OCI-LY7 (cell line): ENCODE results near the gene PHB1. TPM values are rescaled to one million over a fixed set of nuclear protein-coding genes. Genes with fewer than 3 reads are reported as not detected.

Source experiments
- BruUV-seq: library from RNA; stranded (reverse); fragments of 400-500 nt; replicated peaks from 2 replicates; lab custom pipeline; 2021; lab: Mats Ljungman, UMichigan
- CTCF ChIA-PET: fragments of 300-600 bp; sonication (Branson Sonifier 250); formaldehyde crosslinking; loops from one replicate; lab custom pipeline; 2022; ENCODE audit warnings: antibody characterized with exemption; ENCODE audit not compliant: unreplicated experiment; lab: Charles Lee
- POLR2A ChIA-PET: fragments of 300-600 bp; sonication (Branson Sonifier 250); formaldehyde crosslinking; loops from one replicate; lab custom pipeline; 2022; ENCODE audit warnings: antibody characterized with exemption; lab: Charles Lee
- DNase-seq: peaks from one replicate; pipeline ENCODE4 v3.0.0-alpha.2; 2015; ENCODE audit warnings: low spot score
- H2AFZ ChIP-seq: fragments of 200-600 bp; sonication (generic), shearing (Covaris generic); 2 replicates; pipeline ENCODE4 v1.6.1; 2014; ENCODE audit warnings: mild to moderate bottlenecking, antibody characterized with exemption, low read length, moderate library complexity
- H3K27ac ChIP-seq: fragments of 200-600 bp; sonication (generic); 2 replicates; pipeline ENCODE4 v1.5.1; 2014; ENCODE audit warnings: mixed run types, low read depth, mild to moderate bottlenecking, moderate library complexity, low read length, inconsistent platforms; ENCODE audit not compliant: poor library complexity, severe bottlenecking
- H3K36me3 ChIP-seq: fragments of 200-600 bp; sonication (generic); 2 replicates; pipeline ENCODE4 v1.6.1; 2014; ENCODE audit warnings: mild to moderate bottlenecking, antibody characterized with exemption, low read length, moderate library complexity, mixed read lengths; ENCODE audit not compliant: insufficient read depth
- H3K4me1 ChIP-seq: fragments of 200-600 bp; sonication (generic); 2 replicates; pipeline ENCODE4 v1.5.1; 2014; ENCODE audit warnings: mild to moderate bottlenecking, low read length; ENCODE audit not compliant: insufficient read depth, poor library complexity, severe bottlenecking
- H3K4me2 ChIP-seq: fragments of 200-600 bp; sonication (generic); 2 replicates; pipeline ENCODE4 v1.6.1; 2014; ENCODE audit warnings: mild to moderate bottlenecking, low read length
- H3K4me3 ChIP-seq: fragments of 200-600 bp; sonication (generic); 2 replicates; pipeline ENCODE4 v1.5.1; 2014; ENCODE audit warnings: mild to moderate bottlenecking, low read depth, low read length; ENCODE audit not compliant: poor library complexity, severe bottlenecking
- H3K79me2 ChIP-seq: fragments of 200-600 bp; sonication (generic); 2 replicates; pipeline ENCODE4 v1.6.1; 2016; ENCODE audit warnings: low read depth, mild to moderate bottlenecking, low read length, moderate library complexity, mixed read lengths; ENCODE audit not compliant: insufficient read depth
- H3K9me2 ChIP-seq: fragments of 200-600 bp; sonication (generic); 2 replicates; pipeline ENCODE4 v1.6.1; 2016; ENCODE audit warnings: mild to moderate bottlenecking, low read length, mixed read lengths; ENCODE audit not compliant: insufficient read depth
- H3K9me3 ChIP-seq: fragments of 200-600 bp; sonication (generic); 2 replicates; pipeline ENCODE4 v1.6.1; 2014; ENCODE audit warnings: mild to moderate bottlenecking, mixed run types, low read length, mixed read lengths
- H4K20me1 ChIP-seq: fragments of 200-600 bp; sonication (generic); 2 replicates; pipeline ENCODE4 v1.6.1; 2014; ENCODE audit warnings: mild to moderate bottlenecking, antibody characterized with exemption, low read length, moderate library complexity, mixed read lengths; ENCODE audit not compliant: insufficient read depth
- CTCF ChIP-seq: fragments of 200-600 bp; sonication (generic); conservative IDR thresholded peaks from 2 replicates; pipeline ENCODE4 v1.5.1; 2014; ENCODE audit warnings: mild to moderate bottlenecking, antibody characterized with exemption, low read length, moderate library complexity, mixed read lengths
- EZH2phosphoT487 ChIP-seq: fragments of 200-600 bp; sonication (generic); IDR thresholded peaks from 2 replicates; pipeline ENCODE4 v1.6.1; 2018; ENCODE audit warnings: low read depth, borderline replicate concordance, mild to moderate bottlenecking, mixed run types, antibody characterized with exemption, low read length, moderate library complexity, mixed read lengths
- intact Hi-C: fragments of 100-400 bp; cut with micrococcal nuclease; formaldehyde crosslinking; loops from one replicate; pipeline ENCODE4 v1.10.0; 2022; ENCODE audit not compliant: unreplicated experiment
- total RNA-seq, 2 experiments: library from RNA; depleted of rRNA in 1 of 2; stranded (reverse); fragments of >200 nt in 1 of 2; shearing (Covaris generic) in 1 of 2; gene quantifications; 2 replicates each; pipeline ENCODE4 v1.2.3, GENCODE V29; 2014 to 2022

PHB1 gene
- total RNA-seq, 2 experiments from 2014 or later: 137 to 217 TPM

- H3K36me3 ChIP-seq: no peaks in the 10 kb centered on the region
- CTCF ChIA-PET: no interaction called here
- no TSS peak for BruUV-seq
- intact Hi-C loops: no loop called here
- H3K9me2 ChIP-seq: no peaks in the 10 kb centered on the region
- no peak overlapping the region for H3K4me2 ChIP-seq
- peaks cover 8% of the 10 kb centered on the region for H3K4me1 ChIP-seq
- no peaks in the 10 kb centered on the region for H3K79me2 ChIP-seq
- no peaks in the 10 kb centered on the region for H3K9me3 ChIP-seq
- no peaks in the 10 kb centered on the region for H4K20me1 ChIP-seq
- no peak for DNase-seq
- no peak overlapping the region for H2AFZ ChIP-seq
- TF ChIP-seq EZH2phosphoT487: no peak
- no peak for TF ChIP-seq CTCF
- no peak overlapping the region for H3K27ac ChIP-seq
- POLR2A ChIA-PET: interaction anchor here (0.9 kb wide), 1 partner anchor 101 kb away, joined by 3 read pairs; no protein-coding TSS in a partner anchor
- H3K4me3 ChIP-seq: no peak overlapping the region
Measured at GRCh38 chr17:49455272-49455861, 40.7 kb upstream of the PHB1 start.

- H3K4me2 ChIP-seq: no peak overlapping the region
- no peaks in the 10 kb centered on the region for H3K79me2 ChIP-seq
- BruUV-seq: no TSS peak
- H4K20me1 ChIP-seq: no peaks in the 10 kb centered on the region
- intact Hi-C loops: no loop called here
- peaks cover 10% of the 10 kb centered on the region for H3K4me1 ChIP-seq
- no peak for TF ChIP-seq CTCF
- TF ChIP-seq EZH2phosphoT487: no peak
- H3K27ac ChIP-seq: no peak overlapping the region
- DNase-seq: no peak
- H3K9me2 ChIP-seq: no peaks in the 10 kb centered on the region
- H3K9me3 ChIP-seq: no peaks in the 10 kb centered on the region
- no peak overlapping the region for H2AFZ ChIP-seq
- no peaks in the 10 kb centered on the region for H3K36me3 ChIP-seq
- H3K4me3 ChIP-seq: no peak overlapping the region
- CTCF ChIA-PET: no interaction called here
- POLR2A ChIA-PET: interaction anchor here (0.9 kb wide), 1 partner anchor 102 kb away, joined by 3 read pairs; no protein-coding TSS in a partner anchor
Measured at GRCh38 chr17:49454050-49454449, 39.4 kb upstream of the PHB1 start.

- peaks cover 10% of the 10 kb centered on the region for H3K4me1 ChIP-seq
- ChIA-PET CTCF (no interaction called here), POLR2A (interaction anchor here (0.6 kb wide), 1 partner anchor 47 kb away, joined by 10 read pairs; no protein-coding TSS in a partner anchor)
- no peak overlapping the region for H3K27ac ChIP-seq
- H2AFZ ChIP-seq: no peak overlapping the region
- intact Hi-C loops: no loop called here
- no peak overlapping the region for H3K4me3 ChIP-seq
- no peak for TF ChIP-seq CTCF
- TF ChIP-seq EZH2phosphoT487: no peak
- no peaks in the 10 kb centered on the region for H3K79me2 ChIP-seq
- H3K9me3 ChIP-seq: no peaks in the 10 kb centered on the region
- BruUV-seq: no TSS peak
- no peaks in the 10 kb centered on the region for H4K20me1 ChIP-seq
- no peak overlapping the region for H3K4me2 ChIP-seq
- DNase-seq: no peak
- H3K9me2 ChIP-seq: no peaks in the 10 kb centered on the region
- no peaks in the 10 kb centered on the region for H3K36me3 ChIP-seq
Measured at GRCh38 chr17:49452661-49453060, 38.0 kb upstream of the PHB1 start.
